OCI-LY1 (cell line): Measurements from ENCODE around the gene NECTIN1.

ENCODE experiments used
- H2AFZ ChIP-seq: fragments of 200-600 bp; sonication (generic), shearing (Covaris generic); 2 replicates; pipeline ENCODE4 v1.6.0; 2014; ENCODE audit warnings: antibody characterized with exemption, mild to moderate bottlenecking, low read length
- H3F3A ChIP-seq: fragments of 200-600 bp; sonication (generic), shearing (Covaris generic); 2 replicates; pipeline ENCODE4 v1.6.0; 2014; ENCODE audit warnings: mild to moderate bottlenecking, antibody characterized with exemption, low read length, moderate library complexity; ENCODE audit not compliant: insufficient read depth
- H3K27ac ChIP-seq: fragments of 200-600 bp; sonication (generic); 2 replicates; pipeline ENCODE4 v1.5.1; 2014; ENCODE audit warnings: low read length, mixed run types, mild to moderate bottlenecking, low read depth; ENCODE audit not compliant: poor library complexity, severe bottlenecking
- H3K27me3 ChIP-seq: fragments of 200-600 bp; sonication (generic); 2 replicates; pipeline ENCODE4 v1.6.0; 2014; ENCODE audit warnings: antibody characterized with exemption, mild to moderate bottlenecking, low read length, moderate library complexity; ENCODE audit not compliant: insufficient read depth
- H3K36me3 ChIP-seq: fragments of 200-600 bp; sonication (generic); 2 replicates; pipeline ENCODE4 v1.6.1; 2014; ENCODE audit warnings: mild to moderate bottlenecking, antibody characterized with exemption, low read length, moderate library complexity, mixed read lengths; ENCODE audit not compliant: insufficient read depth
- H3K4me1 ChIP-seq: fragments of 200-600 bp; sonication (generic); 2 replicates; pipeline ENCODE4 v1.5.1; 2014; ENCODE audit warnings: mild to moderate bottlenecking, low read length, moderate library complexity; ENCODE audit not compliant: insufficient read depth, severe bottlenecking
- H3K4me2 ChIP-seq: fragments of 200-600 bp; sonication (generic), shearing (Covaris generic); 2 replicates; pipeline ENCODE4 v1.6.1; 2014; ENCODE audit warnings: low read length
- H3K4me3 ChIP-seq: fragments of 200-600 bp; sonication (generic); 2 replicates; pipeline ENCODE4 v1.5.1; 2014; ENCODE audit warnings: low read length, low read depth, mild to moderate bottlenecking, mixed read lengths; ENCODE audit not compliant: poor library complexity, severe bottlenecking
- H3K79me2 ChIP-seq: fragments of 200-600 bp; shearing (Covaris generic); 2 replicates; pipeline ENCODE4 v1.6.1; 2016; ENCODE audit warnings: mixed run types, low read length, mixed read lengths; ENCODE audit not compliant: insufficient read depth
- H3K9ac ChIP-seq: fragments of 200-600 bp; sonication (generic), shearing (Covaris generic); 2 replicates; pipeline ENCODE4 v1.6.1; 2014; ENCODE audit warnings: mild to moderate bottlenecking, low read length, mixed read lengths
- H3K9me2 ChIP-seq: fragments of 200-600 bp; sonication (generic), shearing (Covaris generic); 2 replicates; pipeline ENCODE4 v1.6.1; 2014; ENCODE audit warnings: low read depth, mild to moderate bottlenecking, low read length, mixed read lengths
- H3K9me3 ChIP-seq: fragments of 200-600 bp; shearing (Covaris generic); 2 replicates; pipeline ENCODE4 v1.6.1; 2014; ENCODE audit warnings: low read length, mixed read lengths
- H4K20me1 ChIP-seq: fragments of 200-600 bp; sonication (generic), shearing (Covaris generic); 2 replicates; pipeline ENCODE4 v1.6.0; 2016; ENCODE audit warnings: mild to moderate bottlenecking, low read length; ENCODE audit not compliant: insufficient read depth
- CTCF ChIP-seq: fragments of 200-600 bp; sonication (generic), shearing (Covaris generic); IDR thresholded peaks from 2 replicates; pipeline ENCODE4 v1.5.1; 2017; ENCODE audit warnings: mild to moderate bottlenecking, antibody characterized with exemption, low read length, moderate library complexity, mixed read lengths
- EZH2 ChIP-seq: fragments of 200-600 bp; sonication (generic), shearing (Covaris generic); IDR thresholded peaks from 2 replicates; pipeline ENCODE4 v1.8.0; 2017; ENCODE audit warnings: borderline replicate concordance, mixed run types, mild to moderate bottlenecking, antibody characterized with exemption, low read length, moderate library complexity, mixed read lengths

The NECTIN1 gene

DNA sequence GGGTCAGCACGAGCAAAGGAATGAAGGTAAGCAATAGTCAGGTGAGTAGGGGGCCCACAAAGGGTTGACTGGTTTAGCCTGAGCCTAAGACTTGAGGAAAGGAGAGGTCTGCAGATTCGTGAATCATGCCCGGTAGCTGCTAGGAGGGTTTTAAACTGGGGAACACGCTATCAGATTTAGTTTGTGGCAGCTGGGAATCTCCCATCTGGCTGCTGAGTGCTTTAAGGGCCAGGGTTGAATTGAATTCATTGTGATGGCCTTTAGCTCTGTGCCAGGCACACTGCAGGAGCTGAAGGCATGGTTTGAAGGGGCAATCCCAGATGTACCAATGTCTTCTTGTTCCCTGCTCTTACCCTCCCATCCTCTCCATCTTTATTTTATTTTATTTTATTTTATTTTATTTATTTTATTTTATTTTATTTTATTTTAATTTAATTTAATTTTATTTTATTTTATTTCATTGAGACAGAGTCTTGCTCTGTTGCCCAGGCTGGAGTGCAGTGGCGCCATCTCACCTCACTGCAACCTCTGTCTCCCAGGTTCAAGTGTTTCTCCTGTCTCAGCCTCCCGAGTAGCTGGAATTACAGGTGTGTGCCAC, 1.9 kb upstream of the NECTIN1 start:
- no peaks in the 10 kb centered on the region for H3K79me2 ChIP-seq
- TF ChIP-seq CTCF (no peak), EZH2 (no peak)
- H3K9ac ChIP-seq, result no peak overlapping the region
- no peak overlapping the region for H3K4me2 ChIP-seq
- no peak overlapping the region for H3K27ac ChIP-seq
- no peaks in the 10 kb centered on the region for H3K9me2 ChIP-seq
- H3K9me3 ChIP-seq, result no peaks in the 10 kb centered on the region
- no peak overlapping the region for H2AFZ ChIP-seq
- no peaks in the 10 kb centered on the region for H3K36me3 ChIP-seq
- no peaks in the 10 kb centered on the region for H3K27me3 ChIP-seq
- no peaks in the 10 kb centered on the region for H4K20me1 ChIP-seq
- no peaks in the 10 kb centered on the region for H3F3A ChIP-seq
- no peak overlapping the region for H3K4me3 ChIP-seq
- H3K4me1 ChIP-seq, result no peaks in the 10 kb centered on the region

GRCh38 chr11:119729951-119730613, 1.1 kb upstream of the NECTIN1 start:
- Histone ChIP-seq H3K9me2 (no peaks in the 10 kb centered on the region), H3K4me1 (no peaks in the 10 kb centered on the region), H3K27ac (no peak overlapping the region), H3K27me3 (no peaks in the 10 kb centered on the region), H4K20me1 (no peaks in the 10 kb centered on the region), H2AFZ (no peak overlapping the region), H3K4me2 (peak overlapping the region; percentile 68; the same call in 1 of the 2 replicates), H3K36me3 (no peaks in the 10 kb centered on the region), H3K79me2 (no peaks in the 10 kb centered on the region), H3F3A (no peaks in the 10 kb centered on the region), H3K9me3 (no peaks in the 10 kb centered on the region), H3K9ac (no peak overlapping the region), H3K4me3 (no peak overlapping the region)
- TF ChIP-seq EZH2 (no peak), CTCF (no peak)

DNA sequence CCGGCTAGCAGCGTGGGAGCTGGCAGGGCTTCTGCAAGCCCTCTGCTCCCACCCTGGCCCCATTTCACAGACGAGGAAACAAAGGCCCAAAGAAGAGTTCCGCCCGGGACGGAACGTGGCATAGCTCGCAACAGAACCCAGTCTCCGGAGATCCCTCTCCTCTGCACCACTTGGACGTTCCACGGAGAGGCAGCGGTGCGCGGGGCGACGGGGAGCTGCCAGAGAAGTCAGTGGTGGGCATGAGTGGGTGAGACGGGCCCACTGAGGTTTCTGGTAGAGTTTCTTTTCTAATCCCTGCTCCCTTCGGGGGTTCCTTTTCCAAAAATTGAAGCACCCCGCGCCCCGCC, 554 bp upstream of the NECTIN1 start:
- no peaks in the 10 kb centered on the region for H3K4me1 ChIP-seq
- peak overlapping the region; percentile 68 for H3K4me2 ChIP-seq
- H3K9me3 ChIP-seq, result no peaks in the 10 kb centered on the region
- no peaks in the 10 kb centered on the region for H3K9me2 ChIP-seq
- no peaks in the 10 kb centered on the region for H3F3A ChIP-seq
- no peak for TF ChIP-seq EZH2
- no peak for TF ChIP-seq CTCF
- H3K36me3 ChIP-seq, result no peaks in the 10 kb centered on the region
- H3K27ac ChIP-seq, result no peak overlapping the region
- H4K20me1 ChIP-seq, result no peaks in the 10 kb centered on the region
- no peak overlapping the region for H3K9ac ChIP-seq
- H3K4me3 ChIP-seq, result peak overlapping the region; percentile 60
- no peaks in the 10 kb centered on the region for H3K27me3 ChIP-seq
- H2AFZ ChIP-seq, result no peak overlapping the region
- H3K79me2 ChIP-seq, result no peaks in the 10 kb centered on the region
